Spleen (tissue), 7 donors: Measurements from ENCODE around the gene IGF2.

ENCODE experiments used
- POLR2A ChIP-seq, 3 donors: fragments of 450-650 bp; IDR thresholded peaks; one replicate each; pipeline ENCODE4 v1.5.1; 2017; ENCODE audit warnings: antibody characterized with exemption in 3 of 3, mild to moderate bottlenecking in 1 of 3
- POLR2AphosphoS5 ChIP-seq, 3 donors: sonication (generic); formaldehyde crosslinking; IDR thresholded peaks; one replicate each; pipeline ENCODE4 v1.5.1; 2017; ENCODE audit warnings: antibody characterized with exemption in 3 of 3
- TF ChIP-seq, protein P1 (sequence below), 11 experiments: fragments of 200-600 bp in 7 of 11; fragments of 450-650 bp in 4 of 11; sonication (generic) in 4 of 11; IDR thresholded peaks in 8 of 11; conservative IDR thresholded peaks in 3 of 11; 1 replicate in 7 of 11; 2 replicates in 4 of 11; pipeline versions ENCODE4 v1.4.0 to v1.8.0; 2016 to 2021; ENCODE audit warnings: antibody characterized with exemption in 11 of 11, inconsistent platforms in 4 of 11, mild to moderate bottlenecking in 1 of 11
- donor health status: DM: no; HTN: no; CAD: no; lungs with moderate emphysema.
- donor health status: DM: no; HTN: no; CAD: no.
- donor health status: DM: no; HTN: no; CAD: no.

DNA sequence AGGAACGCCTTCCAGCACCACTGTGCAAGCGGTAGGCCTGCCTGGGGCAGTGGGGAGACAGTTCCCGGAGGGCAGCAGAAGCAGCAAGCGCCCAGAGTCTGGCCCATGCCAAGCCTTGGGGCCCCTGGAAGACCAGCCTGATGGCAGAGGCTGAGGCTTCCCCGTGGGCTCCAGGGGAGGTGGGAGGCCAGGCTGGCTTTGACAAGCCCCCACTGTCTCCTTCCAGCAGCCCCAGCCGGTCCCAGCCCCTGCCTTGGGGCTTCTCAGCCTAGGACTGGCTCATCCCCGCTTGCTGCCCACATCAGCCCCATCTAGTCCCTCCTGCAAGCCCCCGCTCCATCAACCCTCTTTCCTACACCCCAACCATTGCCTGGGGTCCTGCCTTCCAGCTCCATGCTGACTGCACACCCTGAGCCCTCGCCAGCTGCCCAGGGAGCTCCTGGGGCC lies 46.7 kb downstream of the IGF2 start:
- TF ChIP-seq, protein P1, sequence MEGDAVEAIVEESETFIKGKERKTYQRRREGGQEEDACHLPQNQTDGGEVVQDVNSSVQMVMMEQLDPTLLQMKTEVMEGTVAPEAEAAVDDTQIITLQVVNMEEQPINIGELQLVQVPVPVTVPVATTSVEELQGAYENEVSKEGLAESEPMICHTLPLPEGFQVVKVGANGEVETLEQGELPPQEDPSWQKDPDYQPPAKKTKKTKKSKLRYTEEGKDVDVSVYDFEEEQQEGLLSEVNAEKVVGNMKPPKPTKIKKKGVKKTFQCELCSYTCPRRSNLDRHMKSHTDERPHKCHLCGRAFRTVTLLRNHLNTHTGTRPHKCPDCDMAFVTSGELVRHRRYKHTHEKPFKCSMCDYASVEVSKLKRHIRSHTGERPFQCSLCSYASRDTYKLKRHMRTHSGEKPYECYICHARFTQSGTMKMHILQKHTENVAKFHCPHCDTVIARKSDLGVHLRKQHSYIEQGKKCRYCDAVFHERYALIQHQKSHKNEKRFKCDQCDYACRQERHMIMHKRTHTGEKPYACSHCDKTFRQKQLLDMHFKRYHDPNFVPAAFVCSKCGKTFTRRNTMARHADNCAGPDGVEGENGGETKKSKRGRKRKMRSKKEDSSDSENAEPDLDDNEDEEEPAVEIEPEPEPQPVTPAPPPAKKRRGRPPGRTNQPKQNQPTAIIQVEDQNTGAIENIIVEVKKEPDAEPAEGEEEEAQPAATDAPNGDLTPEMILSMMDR (IDR thresholded peaks at IDR 0.05 in 8 of 11, conservative IDR thresholded peaks at IDR 0.05 in 3 of 11): no peak
- TF ChIP-seq POLR2A (IDR thresholded peaks at IDR 0.05) (no peak), POLR2AphosphoS5 (IDR thresholded peaks at IDR 0.05) (no peak)
